Fibroblast of pulmonary artery (primary cell): Measurements from ENCODE around the gene CUX1.
"Not testable (repeated sequence)": the region's sequence is repeated elsewhere in the genome, so short reads cannot be mapped to it uniquely, and the experiment has no call there.

ENCODE experiments used
- DNase-seq: peaks from one replicate; pipeline ENCODE4 v3.0.0-alpha.2; 2010; ENCODE audit warnings: low read depth
- H3K4me3 ChIP-seq: replicated peaks from 2 replicates; pipeline ENCODE4 v1.5.1; 2011; ENCODE audit warnings: low read depth, mild to moderate bottlenecking, control low read depth, low read length, moderate library complexity
- CTCF ChIP-seq: IDR thresholded peaks from 2 replicates; pipeline ENCODE4 v1.5.1; 2011; ENCODE audit warnings: mild to moderate bottlenecking, control low read depth, low read length, inconsistent platforms; ENCODE audit errors: missing control alignments

CUX1 gene

GRCh38 chr7:101916876-101917275 lies 99.5 kb downstream of the CUX1 start:
- H3K4me3 ChIP-seq = no peak overlapping the region
- no peak for TF ChIP-seq CTCF
- DNase-seq = no peak

GRCh38 chr7:101917566-101917965 lies 100.1 kb downstream of the CUX1 start:
- DNase-seq = no peak
- no peak overlapping the region for H3K4me3 ChIP-seq
- no peak for TF ChIP-seq CTCF

DNA sequence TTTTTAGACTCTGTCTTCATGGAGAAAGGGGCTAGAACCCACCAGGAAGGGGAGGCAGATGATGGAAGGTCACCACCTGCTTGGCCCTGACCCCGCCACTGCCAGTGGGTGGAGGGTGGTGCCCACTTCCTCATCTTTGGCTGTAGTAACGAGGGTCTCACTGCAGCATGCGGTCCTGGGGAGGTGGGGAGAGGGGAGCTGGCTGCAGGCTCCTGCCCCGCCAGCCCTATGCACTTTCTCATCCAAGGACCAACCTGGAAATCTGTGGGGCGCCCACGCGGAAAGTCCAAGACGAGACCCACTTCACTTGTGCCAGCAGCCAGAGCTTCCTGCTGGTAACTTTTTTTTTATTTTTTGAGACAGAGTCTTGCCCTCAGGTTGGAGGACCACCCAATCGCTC lies 101.0 kb downstream of the CUX1 start:
- no peak for DNase-seq
- H3K4me3 ChIP-seq = no peak overlapping the region
- no peak for TF ChIP-seq CTCF

- no peak for TF ChIP-seq CTCF
- no peak overlapping the region for H3K4me3 ChIP-seq
- no peak for DNase-seq
Observed at GRCh38 chr7:101919363-101920115, 102.1 kb downstream of the CUX1 start.

GRCh38 chr7:101921061-101921460 lies 103.6 kb downstream of the CUX1 start:
- no peak for DNase-seq
- no peak overlapping the region for H3K4me3 ChIP-seq
- no peak for TF ChIP-seq CTCF

DNA sequence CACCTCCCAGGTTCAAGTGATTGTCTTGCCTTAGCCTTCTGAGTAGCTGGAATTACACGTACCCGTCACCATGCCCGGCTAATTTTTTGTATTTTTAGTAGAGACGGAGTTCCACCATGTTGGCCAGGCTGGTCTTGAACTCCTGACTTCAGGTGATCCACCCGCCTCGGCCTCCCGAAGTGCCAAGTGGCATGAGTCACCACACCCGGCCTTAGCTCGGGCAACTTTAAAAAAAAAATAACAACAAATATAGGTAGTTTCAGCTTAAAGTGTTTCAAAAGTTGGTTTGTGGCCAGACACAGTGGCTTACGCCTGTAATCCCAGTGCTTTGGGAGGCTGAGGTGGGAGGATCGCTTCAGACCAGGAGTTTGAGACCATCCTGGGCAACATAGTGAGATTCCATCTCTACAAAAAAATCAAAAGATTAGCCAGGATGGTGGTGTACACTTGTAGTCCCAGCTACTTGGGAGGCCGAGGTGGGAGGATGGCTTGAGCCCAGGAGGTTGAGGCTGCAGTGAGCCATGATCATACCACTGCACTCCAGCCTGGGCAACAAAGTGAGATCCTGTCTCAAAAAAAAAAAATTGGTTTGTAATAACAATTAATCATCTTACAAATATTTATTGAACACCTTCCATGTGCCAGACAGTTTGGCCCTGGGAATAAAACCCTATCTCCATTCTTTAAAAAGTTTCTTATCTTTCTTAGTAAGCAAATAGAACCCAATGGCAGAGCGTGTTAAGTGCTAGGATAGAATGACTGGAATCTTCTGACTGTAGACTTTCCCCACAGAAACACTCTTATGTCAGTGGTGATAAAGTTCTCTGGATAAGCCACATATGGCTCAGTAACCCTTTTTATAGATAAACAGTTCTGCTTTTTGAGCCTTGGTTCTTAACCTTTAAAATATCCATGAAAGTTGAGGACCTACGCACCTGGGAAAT lies 104.4 kb downstream of the CUX1 start:
- peak; percentile 67 for DNase-seq
- not testable (repeated sequence) for H3K4me3 ChIP-seq

DNA sequence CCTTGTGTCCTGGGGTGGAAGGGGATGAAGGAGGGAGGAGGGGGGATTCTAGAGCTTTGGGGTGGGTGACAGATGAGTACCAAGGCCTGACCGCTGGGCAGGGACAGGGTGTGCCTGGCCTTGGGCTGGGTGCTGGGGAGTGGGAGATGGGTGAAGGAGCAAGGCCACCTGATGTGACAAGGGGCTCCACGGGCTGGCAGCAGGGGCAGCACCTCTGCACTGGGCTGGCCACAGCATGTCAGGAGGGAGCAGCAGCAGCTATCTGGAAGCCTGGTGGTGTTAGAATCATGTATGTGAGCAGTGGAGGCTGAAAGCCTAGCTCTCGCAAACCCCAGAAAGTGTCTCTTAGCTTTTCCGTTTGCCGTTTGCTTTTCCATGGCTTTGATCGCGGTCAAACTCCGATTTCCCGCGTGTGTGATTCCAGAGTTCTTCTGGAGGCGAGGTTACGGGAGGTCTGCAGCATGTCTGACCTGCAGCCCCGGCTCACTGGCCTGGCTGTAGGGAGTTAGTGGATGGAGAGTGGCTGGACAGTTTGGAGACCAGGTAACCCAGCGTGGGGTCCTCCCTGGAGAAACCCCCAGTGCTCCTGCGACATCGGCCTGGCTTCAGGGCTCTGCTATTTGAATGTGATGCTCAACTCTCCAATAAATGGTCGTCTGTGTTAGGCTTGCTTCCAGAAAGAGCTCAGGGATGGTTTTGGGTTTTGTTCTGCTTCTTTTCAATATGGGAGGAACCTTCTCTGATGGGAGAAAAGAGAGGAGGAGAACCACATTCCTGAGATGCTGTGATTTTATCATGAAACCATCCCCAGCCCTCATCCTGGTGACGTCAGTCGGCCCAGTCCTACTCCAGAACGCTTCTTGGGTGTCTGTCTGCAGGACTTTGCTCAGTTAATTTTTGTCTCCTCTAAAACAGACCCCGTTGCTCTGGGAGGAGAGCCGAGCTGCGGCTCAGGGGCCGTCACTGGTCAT lies 105.5 kb downstream of the CUX1 start:
- DNase-seq = peak; percentile 64
- H3K4me3 ChIP-seq = no peak overlapping the region
- no peak for TF ChIP-seq CTCF
